ENCODE results near the gene SEPTIN10.

DNA sequence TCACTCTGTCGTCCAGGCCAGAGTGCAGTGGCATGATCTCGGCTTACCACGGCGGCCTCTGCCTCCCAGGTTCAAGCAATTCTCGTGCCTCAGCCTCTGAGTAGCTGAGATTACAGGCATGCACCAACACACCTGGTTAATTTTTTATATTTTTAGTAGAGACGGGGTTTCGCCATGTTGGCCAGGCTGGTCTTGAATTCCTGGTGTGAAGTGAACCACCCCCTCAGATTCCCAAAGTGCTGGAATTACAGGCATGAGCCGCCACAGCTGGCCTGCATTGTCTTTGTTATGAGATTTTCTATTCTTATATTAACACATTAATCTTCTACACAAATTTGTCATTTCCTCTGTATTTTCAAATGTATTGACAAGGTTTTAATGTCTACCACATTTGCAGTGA lies 75.2 kb downstream of the SEPTIN10 start:
- TF ChIP-seq, protein P1, sequence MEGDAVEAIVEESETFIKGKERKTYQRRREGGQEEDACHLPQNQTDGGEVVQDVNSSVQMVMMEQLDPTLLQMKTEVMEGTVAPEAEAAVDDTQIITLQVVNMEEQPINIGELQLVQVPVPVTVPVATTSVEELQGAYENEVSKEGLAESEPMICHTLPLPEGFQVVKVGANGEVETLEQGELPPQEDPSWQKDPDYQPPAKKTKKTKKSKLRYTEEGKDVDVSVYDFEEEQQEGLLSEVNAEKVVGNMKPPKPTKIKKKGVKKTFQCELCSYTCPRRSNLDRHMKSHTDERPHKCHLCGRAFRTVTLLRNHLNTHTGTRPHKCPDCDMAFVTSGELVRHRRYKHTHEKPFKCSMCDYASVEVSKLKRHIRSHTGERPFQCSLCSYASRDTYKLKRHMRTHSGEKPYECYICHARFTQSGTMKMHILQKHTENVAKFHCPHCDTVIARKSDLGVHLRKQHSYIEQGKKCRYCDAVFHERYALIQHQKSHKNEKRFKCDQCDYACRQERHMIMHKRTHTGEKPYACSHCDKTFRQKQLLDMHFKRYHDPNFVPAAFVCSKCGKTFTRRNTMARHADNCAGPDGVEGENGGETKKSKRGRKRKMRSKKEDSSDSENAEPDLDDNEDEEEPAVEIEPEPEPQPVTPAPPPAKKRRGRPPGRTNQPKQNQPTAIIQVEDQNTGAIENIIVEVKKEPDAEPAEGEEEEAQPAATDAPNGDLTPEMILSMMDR (IDR thresholded peaks at IDR 0.05), result no peak
- no peak for TF ChIP-seq POLR2A (IDR thresholded peaks at IDR 0.05)

All from tibial nerve (tissue), 3 donors.